NB4 (cell line): ENCODE results near the gene KCTD21.

Experiments used
- DNase-seq: peaks from one replicate; pipeline ENCODE4 v3.0.0; 2010; ENCODE audit warnings: low read depth
- H3K4me3 ChIP-seq: one replicate; pipeline ENCODE4 v1.5.1; 2011; ENCODE audit warnings: mild to moderate bottlenecking, low read depth, low read length, moderate library complexity
- CTCF ChIP-seq: IDR thresholded peaks from one replicate; pipeline ENCODE4 v1.5.1; 2012; ENCODE audit warnings: low read depth, low read length
- MAX ChIP-seq: IDR thresholded peaks from 2 replicates; pipeline ENCODE4 v1.6.1; 2011; ENCODE audit warnings: low read depth, low read length
- MYC ChIP-seq: IDR thresholded peaks from 2 replicates; pipeline ENCODE4 v1.6.1; 2011; ENCODE audit warnings: low read depth, low read length
- POLR2A ChIP-seq: IDR thresholded peaks from 2 replicates; pipeline ENCODE4 v1.6.1; 2011; ENCODE audit warnings: mild to moderate bottlenecking; ENCODE audit not compliant: insufficient read length; ENCODE audit errors: extremely low read depth

KCTD21 gene

GRCh38 chr11:78201096-78201818 is 12.8 kb upstream of the KCTD21 start:
- no peak overlapping the region for H3K4me3 ChIP-seq
- DNase-seq: no peak
- TF ChIP-seq POLR2A (no peak), CTCF (no peak), MAX (no peak), MYC (no peak)

- TF ChIP-seq POLR2A (no peak), CTCF (no peak)
- H3K4me3 ChIP-seq: no peak overlapping the region
- DNase-seq: no peak
Measured at GRCh38 chr11:78200553-78200952, 12.1 kb upstream of the KCTD21 start.

GRCh38 chr11:78200061-78200460 is 11.6 kb upstream of the KCTD21 start:
- H3K4me3 ChIP-seq: no peak overlapping the region
- no peak for TF ChIP-seq MYC
- no peak for DNase-seq

- TF ChIP-seq MYC (no peak), CTCF (no peak), POLR2A (no peak), MAX (no peak)
- DNase-seq: no peak
- no peak overlapping the region for H3K4me3 ChIP-seq
Measured at GRCh38 chr11:78199653-78200015, 11.2 kb upstream of the KCTD21 start.

GRCh38 chr11:78199015-78199652 is 10.7 kb upstream of the KCTD21 start:
- DNase-seq: no peak
- no peak for TF ChIP-seq MYC
- no peak for TF ChIP-seq POLR2A
- no peak for TF ChIP-seq CTCF
- TF ChIP-seq MAX: no peak
- H3K4me3 ChIP-seq: no peak overlapping the region

- H3K4me3 ChIP-seq: no peak overlapping the region
- no peak for DNase-seq
- TF ChIP-seq MAX (no peak), POLR2A (no peak), CTCF (no peak), MYC (no peak)
Measured at GRCh38 chr11:78197816-78198215, 9.4 kb upstream of the KCTD21 start.
